Astrocyte of the cerebellum (primary cell): ENCODE data around the gene LMBRD2.

ENCODE experiments used
- DNase-seq: peaks from one replicate; pipeline ENCODE4 v3.0.0-alpha.2; 2011; ENCODE audit warnings: low read depth
- H3K4me3 ChIP-seq: 2 replicates; pipeline ENCODE4 v1.5.1; 2011; ENCODE audit warnings: mild to moderate bottlenecking, low read depth, low read length, moderate library complexity
- CTCF ChIP-seq: IDR thresholded peaks from 2 replicates; pipeline ENCODE4 v1.5.1; 2012; ENCODE audit warnings: low read length, low read depth, moderate library complexity, mild to moderate bottlenecking; ENCODE audit errors: missing control alignments
- in situ Hi-C: cut with HindIII; loops from 2 replicates; pipeline ENCODE4 v1.10.0; 2017; ENCODE audit warnings: low sequenced_read_pairs

The LMBRD2 gene

GRCh38 chr5:36096486-36096885 is 55.2 kb downstream of the LMBRD2 start:
- no peak for DNase-seq
- H3K4me3 ChIP-seq, result no peak overlapping the region
- TF ChIP-seq CTCF, result no peak
- in situ Hi-C loops, result no loop called here

- TF ChIP-seq CTCF, result peak; percentile 38
- in situ Hi-C loops, result no loop called here
- DNase-seq, result no peak
- H3K4me3 ChIP-seq, result no peak overlapping the region
These were observed 61.7 kb downstream of the LMBRD2 start for GRCh38 chr5:36089989-36090388.

GRCh38 chr5:36079200-36079781 is 72.4 kb downstream of the LMBRD2 start:
- in situ Hi-C loops, result no loop called here
- DNase-seq, result peak; percentile 15
- H3K4me3 ChIP-seq, result no peak overlapping the region
- TF ChIP-seq CTCF, result peak; percentile 74

- in situ Hi-C loops, result no loop called here
- no peak overlapping the region for H3K4me3 ChIP-seq
- no peak for DNase-seq
- no peak for TF ChIP-seq CTCF
These were observed 73.3 kb downstream of the LMBRD2 start for GRCh38 chr5:36078430-36078829.

GRCh38 chr5:36073595-36074216 is 78.0 kb downstream of the LMBRD2 start:
- H3K4me3 ChIP-seq, result no peak overlapping the region
- in situ Hi-C loops, result no loop called here
- DNase-seq, result no peak
- TF ChIP-seq CTCF, result no peak

GRCh38 chr5:36070687-36071571 is 80.8 kb downstream of the LMBRD2 start:
- in situ Hi-C loops, result no loop called here
- no peak overlapping the region for H3K4me3 ChIP-seq
- DNase-seq, result no peak
- TF ChIP-seq CTCF, result no peak
